OCI-LY3 (cell line): ENCODE results near the gene TTC28.

Source experiments
- H2AFZ ChIP-seq: fragments of 200-600, 300-600 bp; shearing (Covaris generic); 2 replicates; pipeline ENCODE4 v1.6.0; 2014; ENCODE audit warnings: antibody characterized with exemption, low read depth, low read length
- H3K27ac ChIP-seq: fragments of 200-600, 300-600 bp; sonication (generic); 2 replicates; pipeline ENCODE4 v1.5.1; 2014; ENCODE audit warnings: mild to moderate bottlenecking, low read length, moderate library complexity, mixed read lengths
- H3K27me3 ChIP-seq: fragments of 200-600, 300-600 bp; sonication (generic); 2 replicates; pipeline ENCODE4 v1.6.1; 2014; ENCODE audit warnings: low read depth, low read length, mixed read lengths
- H3K36me3 ChIP-seq: fragments of 200-600, 300-600 bp; sonication (generic); replicated peaks from 2 replicates; pipeline ENCODE3; 2014; ENCODE audit warnings: low read depth, low read length, mixed read lengths
- H3K4me1 ChIP-seq: fragments of 300-600, 200-600 bp; sonication (generic); 2 replicates; pipeline ENCODE4 v1.6.1; 2014; ENCODE audit warnings: low read length, mixed read lengths
- H3K4me2 ChIP-seq: fragments of 200-600, 300-600 bp; sonication (generic); 2 replicates; pipeline ENCODE4 v1.6.1; 2014; ENCODE audit warnings: low read length, mixed read lengths
- H3K4me3 ChIP-seq: fragments of 300-600, 200-600 bp; sonication (generic); 2 replicates; pipeline ENCODE4 v1.5.1; 2014; ENCODE audit warnings: antibody characterized with exemption, mild to moderate bottlenecking, low read length, moderate library complexity
- H3K79me2 ChIP-seq: fragments of 300-600, 200-600 bp; shearing (Covaris generic); 2 replicates; pipeline ENCODE4 v1.6.1; 2014; ENCODE audit warnings: mild to moderate bottlenecking, low read length, mixed read lengths
- H3K9ac ChIP-seq: fragments of 300-600, 200-600 bp; shearing (Covaris generic); 2 replicates; pipeline ENCODE4 v1.6.0; 2014; ENCODE audit warnings: mild to moderate bottlenecking, low read length, moderate library complexity
- H3K9me3 ChIP-seq: fragments of 200-600, 300-600 bp; shearing (Covaris generic); 2 replicates; pipeline ENCODE4 v1.6.1; 2014; ENCODE audit warnings: low read length, mixed read lengths; ENCODE audit not compliant: insufficient read depth
- H4K20me1 ChIP-seq: fragments of 200-600, 300-600 bp; sonication (generic); 2 replicates; pipeline ENCODE4 v1.6.1; 2016; ENCODE audit warnings: low read length, mixed read lengths; ENCODE audit not compliant: insufficient read depth
- CTCF ChIP-seq: fragments of 200-600, 300-600 bp; sonication (generic); IDR thresholded peaks from 2 replicates; pipeline ENCODE4 v1.5.1; 2014; ENCODE audit warnings: antibody characterized with exemption, low read length, low read depth
- EZH2phosphoT487 ChIP-seq: fragments of 200-600 bp; shearing (Covaris generic); IDR thresholded peaks from 2 replicates; pipeline ENCODE4 v1.6.1; 2018; ENCODE audit warnings: antibody characterized with exemption, mixed run types, low read depth

The TTC28 gene

GRCh38 chr22:28004021-28004420, 675.6 kb downstream of the TTC28 start:
- Histone ChIP-seq H3K4me1 (no peaks in the 10 kb centered on the region), H3K4me2 (no peak overlapping the region), H3K9ac (no peak overlapping the region), H3K79me2 (no peaks in the 10 kb centered on the region), H3K27ac (no peak overlapping the region), H2AFZ (no peak overlapping the region), H3K4me3 (no peak overlapping the region), H3K27me3 (no peaks in the 10 kb centered on the region), H3K9me3 (no peaks in the 10 kb centered on the region), H3K36me3 (no peaks in the 10 kb centered on the region), H4K20me1 (no peaks in the 10 kb centered on the region)
- TF ChIP-seq CTCF = no peak
- no peak for TF ChIP-seq EZH2phosphoT487

- no peak overlapping the region for H3K4me2 ChIP-seq
Measured at GRCh38 chr22:28002863-28003565, 676.6 kb downstream of the TTC28 start.

GRCh38 chr22:28002181-28002700, 677.4 kb downstream of the TTC28 start:
- Histone ChIP-seq H3K79me2 (no peaks in the 10 kb centered on the region), H2AFZ (no peak overlapping the region), H3K36me3 (no peaks in the 10 kb centered on the region), H3K4me3 (no peak overlapping the region), H3K4me2 (no peak overlapping the region), H3K9me3 (no peaks in the 10 kb centered on the region), H3K4me1 (no peaks in the 10 kb centered on the region), H3K9ac (no peak overlapping the region), H3K27ac (no peak overlapping the region), H4K20me1 (no peaks in the 10 kb centered on the region), H3K27me3 (no peaks in the 10 kb centered on the region)
- no peak for TF ChIP-seq EZH2phosphoT487
- no peak for TF ChIP-seq CTCF

More at GRCh38 chr22:28002863-28003565, 676.6 kb downstream of the TTC28 start:
- Histone ChIP-seq H3K27ac (no peak overlapping the region), H3K9me3 (no peaks in the 10 kb centered on the region), H3K79me2 (no peaks in the 10 kb centered on the region), H3K36me3 (no peaks in the 10 kb centered on the region), H4K20me1 (no peaks in the 10 kb centered on the region), H3K4me3 (no peak overlapping the region), H2AFZ (no peak overlapping the region), H3K9ac (no peak overlapping the region), H3K27me3 (no peaks in the 10 kb centered on the region), H3K4me1 (no peaks in the 10 kb centered on the region)
- TF ChIP-seq EZH2phosphoT487 = no peak

GRCh38 chr22:28001171-28001835, 678.3 kb downstream of the TTC28 start:
- Histone ChIP-seq H3K27me3 (no peaks in the 10 kb centered on the region), H3K36me3 (no peaks in the 10 kb centered on the region), H2AFZ (no peak overlapping the region), H3K9me3 (no peaks in the 10 kb centered on the region), H3K4me2 (no peak overlapping the region), H3K9ac (no peak overlapping the region), H3K4me1 (no peaks in the 10 kb centered on the region), H3K27ac (no peak overlapping the region), H3K79me2 (no peaks in the 10 kb centered on the region), H4K20me1 (no peaks in the 10 kb centered on the region), H3K4me3 (no peak overlapping the region)
- no peak for TF ChIP-seq EZH2phosphoT487
- TF ChIP-seq CTCF = no peak
